GM12878 (cell line): ENCODE data around the gene ALG12. TPM values are rescaled to one million over a fixed set of nuclear protein-coding genes. Genes with fewer than 3 reads are reported as not detected.

Source experiments
- ATAC-seq: fragments of 200-7000 bp; cut with Tn5 transposase; 3 replicates; pipeline ENCODE4 v1.9.1; 2020; ENCODE audit warnings: mild to moderate bottlenecking, moderate library complexity
- BruUV-seq: library from RNA; stranded (reverse); fragments of 400-500 nt; replicated peaks from 2 replicates; lab custom pipeline; 2021; lab: Mats Ljungman, UMichigan
- CTCF ChIA-PET: fragments of 300-600 bp; sonication (Branson Sonifier 250); formaldehyde crosslinking; extraction: SDS; loops from one replicate; lab custom pipeline; 2021; ENCODE audit warnings: inconsistent platforms; lab: Yijun Ruan, JAX
- POLR2A ChIA-PET: fragments of 350-600 bp; formaldehyde crosslinking; extraction: SDS; loops from one replicate; lab custom pipeline; 2021; ENCODE audit warnings: inconsistent platforms; lab: Charles Lee
- RAD21 ChIA-PET: fragments of 300-600 bp; sonication (Branson Sonifier 250); formaldehyde crosslinking; loops from one replicate; lab custom pipeline; 2023; ENCODE audit warnings: antibody characterized with exemption; ENCODE audit not compliant: unreplicated experiment; lab: Charles Lee
- SMC1A ChIA-PET: fragments of 300-600 bp; sonication (Branson Sonifier 250); formaldehyde crosslinking; loops from one replicate; lab custom pipeline; 2023; ENCODE audit not compliant: unreplicated experiment, uncharacterized antibody; lab: Charles Lee
- DNase-seq: peaks from one replicate; pipeline ENCODE4 v3.0.0-alpha.2; 2011; ENCODE audit warnings: low read depth, low spot score
- FAIRE-seq: peaks from 3 replicates; lab custom pipeline; 2011; peaks lifted over from hg19 to GRCh38; lab: Jason Lieb, UNC
- H2AFZ ChIP-seq: 2 replicates; pipeline ENCODE4 v1.6.0; 2011; ENCODE audit warnings: low read depth, low read length, control low read depth; ENCODE audit not compliant: control insufficient read depth
- H3K27ac ChIP-seq: 2 replicates; pipeline ENCODE4 v1.5.1; 2011; ENCODE audit warnings: control low read depth; ENCODE audit not compliant: control insufficient read depth, insufficient read depth
- H3K27me3 ChIP-seq, 2 experiments: replicated peaks in 1 of 2; 2 replicates each; pipeline versions ENCODE4 v1.6.0 to v1.6.1; 2011; ENCODE audit warnings: low read length in 1 of 2; ENCODE audit not compliant: control insufficient read depth in 2 of 2, insufficient read depth in 2 of 2
- H3K36me3 ChIP-seq, 2 experiments: 2 replicates each; pipeline ENCODE4 v1.5.1; 2011; ENCODE audit warnings: low read length in 1 of 2; ENCODE audit not compliant: control insufficient read depth in 2 of 2, insufficient read depth in 2 of 2
- H3K4me1 ChIP-seq: 2 replicates; pipeline ENCODE4 v1.6.1; 2011; ENCODE audit warnings: mild to moderate bottlenecking, low read length, moderate library complexity, mixed read lengths; ENCODE audit not compliant: control insufficient read depth, insufficient read depth
- H3K4me2 ChIP-seq: 2 replicates; pipeline ENCODE4 v1.6.0; 2011; ENCODE audit warnings: control low read depth; ENCODE audit not compliant: control insufficient read depth, insufficient read depth
- H3K4me3 ChIP-seq: fragments of 200-600 bp; sonication (generic); 2 replicates; pipeline ENCODE4 v1.5.1; 2016
- H3K79me2 ChIP-seq: 2 replicates; pipeline ENCODE4 v1.6.0; 2011; ENCODE audit warnings: low read length; ENCODE audit not compliant: control insufficient read depth, insufficient read depth
- H3K9ac ChIP-seq: 2 replicates; pipeline ENCODE4 v1.8.0; 2011; ENCODE audit warnings: low read length, control low read depth, mixed read lengths; ENCODE audit not compliant: control insufficient read depth, insufficient read depth
- H3K9me3 ChIP-seq: replicated peaks from 3 replicates; pipeline ENCODE4 v1.5.1; 2011; ENCODE audit warnings: mild to moderate bottlenecking, low read length; ENCODE audit not compliant: control insufficient read depth, insufficient read depth
- H4K20me1 ChIP-seq: 2 replicates; pipeline ENCODE4 v1.6.0; 2011; ENCODE audit not compliant: control insufficient read depth, insufficient read depth
- ATF2 ChIP-seq: IDR thresholded peaks from 2 replicates; pipeline ENCODE4 v1.6.1; 2012; ENCODE audit warnings: low read length, inconsistent platforms
- CEBPZ ChIP-seq: fragments of 150-350 bp; IDR thresholded peaks from 2 replicates; pipeline ENCODE4 v1.6.1; 2016; ENCODE audit warnings: low read depth, low read length
- CREB1 ChIP-seq: IDR thresholded peaks from 2 replicates; pipeline ENCODE4 v1.6.1; 2012; ENCODE audit warnings: low read depth, mild to moderate bottlenecking, inconsistent platforms
- HSF1 ChIP-seq: fragments of 150-350 bp; IDR thresholded peaks from 2 replicates; pipeline ENCODE4 v1.6.1; 2014; ENCODE audit warnings: mild to moderate bottlenecking, low read depth, low read length
- LARP7 ChIP-seq: fragments of 450-650 bp; IDR thresholded peaks from 2 replicates; pipeline ENCODE4 v1.6.1; 2017; ENCODE audit warnings: mild to moderate bottlenecking
- MYC ChIP-seq: IDR thresholded peaks from 2 replicates; pipeline ENCODE4 v1.6.1; 2011; ENCODE audit warnings: mild to moderate bottlenecking, low read length, moderate library complexity, inconsistent platforms; ENCODE audit not compliant: insufficient read depth, insufficient replicate concordance, insufficient read length, severe bottlenecking
- NR2F1 ChIP-seq: fragments of 450-650 bp; conservative IDR thresholded peaks from 2 replicates; pipeline ENCODE4 v1.6.1; 2017; ENCODE audit warnings: mild to moderate bottlenecking
- NRF1 ChIP-seq: conservative IDR thresholded peaks from 2 replicates; pipeline ENCODE4 v1.6.1; 2011; ENCODE audit warnings: mild to moderate bottlenecking, low read depth, low read length, improper control_type of control experiment
- PRDM15 ChIP-seq: fragments of 450-650 bp; formaldehyde crosslinking; IDR thresholded peaks from 2 replicates; pipeline ENCODE4 v1.4.0; 2020; ENCODE audit warnings: mild to moderate bottlenecking, moderate library complexity
- RAD51 ChIP-seq: fragments of 450-650 bp; IDR thresholded peaks from 2 replicates; pipeline ENCODE4 v1.6.1; 2016; ENCODE audit warnings: moderate library complexity, mild to moderate bottlenecking, inconsistent platforms
- RELA ChIP-seq: fragments of 450-650 bp; IDR thresholded peaks from 2 replicates; pipeline ENCODE4 v1.8.0; 2014; ENCODE audit warnings: borderline replicate concordance; ENCODE audit not compliant: partially characterized antibody
- TAF1 ChIP-seq: IDR thresholded peaks from 2 replicates; pipeline ENCODE4 v1.6.1; 2011; ENCODE audit warnings: mild to moderate bottlenecking, low read depth, low read length, borderline replicate concordance
- WGBS: methylation state at CpG from one replicate; pipeline ENCODE4 v1.1.6; 2016; ENCODE audit warnings: low lambda C conversion rate; ENCODE audit not compliant: insufficient replicate concordance, insufficient coverage; ENCODE audit errors: missing lambda C conversion rate; 5-methylcytosine and 5-hydroxymethylcytosine counted together
- in situ Hi-C: fragments of 300-500 bp; cut with MboI; formaldehyde crosslinking; loops from 9 replicates; pipeline ENCODE4 v1.14.3; 2018; ENCODE audit warnings: mixed read lengths
- intact Hi-C: fragments of 100-400 bp; cut with micrococcal nuclease; formaldehyde crosslinking; loops from one replicate; pipeline ENCODE4 v1.14.2; 2022; ENCODE audit not compliant: unreplicated experiment
- polyA plus RNA-seq, 11 experiments: library from polyadenylated mRNA; depleted of rRNA in 4 of 11; unstranded in 6 of 11; stranded (reverse) in 5 of 11; fragments of >200 nt; fragmentation: Nextera tagmentation in 4 of 11; fragmentation: Illumina TruSeq in 1 of 11; extraction: Ambion mirVana in 4 of 11; extraction: Trizol in 1 of 11; gene quantifications; 1 replicate in 1 of 11; 2 replicates in 10 of 11; pipeline versions ENCODE4 v1.2.1 to v1.2.3, GENCODE V29; 2011 to 2016; ENCODE audit warnings: inconsistent platforms in 2 of 11, missing spikeins in 2 of 11, low read depth in 1 of 11
- total RNA-seq, 4 experiments: library from RNA; depleted of rRNA in 3 of 4; stranded (reverse); fragments of >200 nt in 3 of 4; fragmentation: Illumina TruSeq in 1 of 4; extraction: Trizol in 1 of 4; gene quantifications; 2 replicates each; pipeline versions ENCODE4 v1.2.1 to v1.2.3, GENCODE V29; 2013 to 2021

Gene ALG12
- total and polyA plus RNA-seq, 10 of the 15 experiments (the other 5 are each of a cell fraction or from before 2014, with no cell fraction given) = 0.22 to 23.4 (median 6.6) TPM

GRCh38 chr22:49958366-49958921 lies 40.2 kb upstream of the ALG12 start (continued):
- no peak for TF ChIP-seq NRF1
- TF ChIP-seq, all 136 proteins: peak for 0

- Histone ChIP-seq H3K4me1 (peaks cover 12% of the 10 kb centered on the region), H3K9ac (no peak overlapping the region), H3K36me3 (peaks cover under 1 to 4% of the 10 kb centered on the region in 2 experiments), H3K27ac (no peak overlapping the region), H3K9me3 (no peaks in the 10 kb centered on the region), H3K4me2 (no peak overlapping the region), H2AFZ (no peak overlapping the region), H3K79me2 (peaks cover 26% of the 10 kb centered on the region), H4K20me1 (no peaks in the 10 kb centered on the region; the same call in 1 of the 2 replicates), H3K4me3 (no peak overlapping the region), H3K27me3 (no peaks in the 10 kb centered on the region)
- no TSS peak for BruUV-seq
- ChIA-PET SMC1A (no interaction called here), POLR2A (no interaction called here), RAD21 (no interaction called here), CTCF (no interaction called here)
- intact Hi-C loops = no loop called here
- DNase-seq = no peak
- no peak for FAIRE-seq
- 73% methylated on average over 12 of the region's 12 CpGs for WGBS
- in situ Hi-C loops = no loop called here
- ATAC-seq = no peak
- TF ChIP-seq RAD51 (no peak), NR2F1 (no peak), HSF1 (no peak), LARP7 (no peak), TAF1 (no peak), MYC (no peak), RELA (no peak), ATF2 (no peak), CREB1 (no peak), PRDM15 (CRISPR knock-in tag) (no peak), CEBPZ (no peak)
Measured at GRCh38 chr22:49957826-49958365, 39.7 kb upstream of the ALG12 start.
